ENCODE measurements around the gene CSPG4.

GRCh38 chr15:75720787-75721479, 8.3 kb upstream of the CSPG4 start:
- TF ChIP-seq RFX5 (IDR thresholded peaks at IDR 0.05; ENCODE audit: borderline replicate concordance, low read depth, low read length) = no peak
- TF ChIP-seq, protein P1, sequence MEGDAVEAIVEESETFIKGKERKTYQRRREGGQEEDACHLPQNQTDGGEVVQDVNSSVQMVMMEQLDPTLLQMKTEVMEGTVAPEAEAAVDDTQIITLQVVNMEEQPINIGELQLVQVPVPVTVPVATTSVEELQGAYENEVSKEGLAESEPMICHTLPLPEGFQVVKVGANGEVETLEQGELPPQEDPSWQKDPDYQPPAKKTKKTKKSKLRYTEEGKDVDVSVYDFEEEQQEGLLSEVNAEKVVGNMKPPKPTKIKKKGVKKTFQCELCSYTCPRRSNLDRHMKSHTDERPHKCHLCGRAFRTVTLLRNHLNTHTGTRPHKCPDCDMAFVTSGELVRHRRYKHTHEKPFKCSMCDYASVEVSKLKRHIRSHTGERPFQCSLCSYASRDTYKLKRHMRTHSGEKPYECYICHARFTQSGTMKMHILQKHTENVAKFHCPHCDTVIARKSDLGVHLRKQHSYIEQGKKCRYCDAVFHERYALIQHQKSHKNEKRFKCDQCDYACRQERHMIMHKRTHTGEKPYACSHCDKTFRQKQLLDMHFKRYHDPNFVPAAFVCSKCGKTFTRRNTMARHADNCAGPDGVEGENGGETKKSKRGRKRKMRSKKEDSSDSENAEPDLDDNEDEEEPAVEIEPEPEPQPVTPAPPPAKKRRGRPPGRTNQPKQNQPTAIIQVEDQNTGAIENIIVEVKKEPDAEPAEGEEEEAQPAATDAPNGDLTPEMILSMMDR (IDR thresholded peaks at IDR 0.05; ENCODE audit: control extremely low read depth in 1 of 3, insufficient read depth in 1 of 3, low read depth in 1 of 3, low read length in 3 of 3) = peak; percentile 66 to 72 (median 71)
- TF ChIP-seq, protein P2, sequence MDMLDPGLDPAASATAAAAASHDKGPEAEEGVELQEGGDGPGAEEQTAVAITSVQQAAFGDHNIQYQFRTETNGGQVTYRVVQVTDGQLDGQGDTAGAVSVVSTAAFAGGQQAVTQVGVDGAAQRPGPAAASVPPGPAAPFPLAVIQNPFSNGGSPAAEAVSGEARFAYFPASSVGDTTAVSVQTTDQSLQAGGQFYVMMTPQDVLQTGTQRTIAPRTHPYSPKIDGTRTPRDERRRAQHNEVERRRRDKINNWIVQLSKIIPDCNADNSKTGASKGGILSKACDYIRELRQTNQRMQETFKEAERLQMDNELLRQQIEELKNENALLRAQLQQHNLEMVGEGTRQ (IDR thresholded peaks at IDR 0.05; ENCODE audit: low read length) = no peak
- no peak for TF ChIP-seq EP300 (IDR thresholded peaks at IDR 0.05; ENCODE audit: borderline replicate concordance in 1 of 2, low read depth in 2 of 2, low read length in 2 of 2)

All from H1 (cell line).